GM18511 (cell line): Measurements from ENCODE around the gene PANX2.
"Not testable (repeated sequence)": the region's sequence is repeated elsewhere in the genome, so short reads cannot be mapped to it uniquely, and the experiment has no call there.

Experiments used
- ATAC-seq: cut with Tn5 transposase; IDR thresholded peaks from one replicate; pipeline ENCODE4 v1.9.1; 2021; ENCODE audit warnings: mild to moderate bottlenecking, moderate library complexity; ENCODE audit not compliant: unreplicated experiment

Gene PANX2

DNA sequence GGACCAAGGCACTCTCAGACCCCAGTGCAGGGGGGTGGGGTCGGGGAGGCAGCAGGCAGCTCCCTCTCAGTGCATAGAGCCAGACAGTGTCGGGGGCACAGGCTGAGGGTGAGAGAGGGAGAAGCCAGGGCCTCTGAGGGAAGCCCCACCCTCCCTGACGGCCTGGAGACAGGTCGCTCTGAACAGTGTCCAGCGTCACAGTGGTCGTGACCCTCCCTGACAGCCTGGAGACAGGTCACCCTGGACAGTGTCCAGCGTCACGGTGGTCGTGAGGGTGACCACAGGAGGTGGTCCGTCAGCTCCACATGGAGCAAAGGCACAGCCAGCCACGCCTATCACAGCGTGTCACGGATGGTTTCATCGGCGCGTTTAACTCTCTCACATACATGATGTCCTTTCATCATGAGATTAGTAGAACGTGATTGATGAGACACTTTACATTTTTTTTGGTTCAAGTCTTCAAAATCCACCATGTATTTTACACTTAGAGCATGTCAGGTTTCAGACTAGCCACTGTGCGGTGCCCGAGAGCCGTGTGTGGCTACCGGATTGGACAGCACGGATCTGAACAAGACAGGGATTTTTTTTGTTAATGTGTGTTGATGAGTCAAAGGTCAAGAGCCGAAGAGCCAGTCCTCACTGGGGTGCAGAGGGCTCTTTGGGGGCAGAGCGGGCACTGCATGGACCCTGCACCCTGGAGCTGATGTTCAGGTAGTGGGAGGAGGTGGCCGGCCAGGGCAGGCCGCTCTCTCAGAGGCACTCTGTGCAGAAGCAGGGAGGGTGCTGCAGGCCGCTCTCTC is 23.9 kb upstream of the PANX2 start:
- ATAC-seq: no peak

DNA sequence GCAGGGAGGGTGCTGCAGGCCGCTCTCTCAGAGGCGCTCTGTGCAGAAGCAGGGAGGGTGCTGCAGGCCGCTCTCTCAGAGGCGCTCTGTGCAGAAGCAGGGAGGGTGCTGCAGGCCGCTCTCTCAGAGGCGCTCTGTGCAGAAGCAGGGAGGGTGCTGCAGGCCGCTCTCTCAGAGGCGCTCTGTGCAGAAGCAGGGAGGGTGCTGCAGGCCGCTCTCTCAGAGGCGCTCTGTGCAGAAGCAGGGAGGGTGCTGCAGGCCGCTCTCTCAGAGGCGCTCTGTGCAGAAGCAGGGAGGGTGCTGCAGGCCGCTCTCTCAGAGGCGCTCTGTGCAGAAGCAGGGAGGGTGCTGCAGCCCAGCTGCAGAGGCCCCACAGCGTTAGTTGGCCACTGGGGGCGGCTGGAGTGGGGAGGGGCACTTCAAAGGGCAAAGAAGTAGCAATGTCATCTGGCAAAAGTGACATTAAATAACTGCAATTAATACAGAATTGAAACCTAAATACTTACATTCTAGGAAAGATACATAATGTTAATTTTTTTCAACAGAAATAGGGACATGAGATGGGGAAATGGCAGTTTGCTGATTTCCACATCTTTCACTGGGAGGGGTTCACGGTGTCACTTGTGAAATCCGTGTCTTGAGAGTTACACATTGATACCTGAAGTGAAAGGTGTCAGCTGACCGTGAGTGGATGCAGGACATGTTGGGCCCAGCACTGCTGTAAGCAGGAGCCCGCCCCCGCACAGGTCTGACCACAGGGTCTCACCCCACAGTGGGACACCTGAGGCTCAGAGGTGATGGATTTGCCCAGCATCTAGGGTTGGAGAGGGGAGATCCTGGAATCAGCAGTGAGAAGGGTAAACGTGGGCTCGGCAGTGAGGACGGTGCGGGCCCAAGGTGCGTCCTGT is 23.0 kb upstream of the PANX2 start:
- not testable (repeated sequence) for ATAC-seq

DNA sequence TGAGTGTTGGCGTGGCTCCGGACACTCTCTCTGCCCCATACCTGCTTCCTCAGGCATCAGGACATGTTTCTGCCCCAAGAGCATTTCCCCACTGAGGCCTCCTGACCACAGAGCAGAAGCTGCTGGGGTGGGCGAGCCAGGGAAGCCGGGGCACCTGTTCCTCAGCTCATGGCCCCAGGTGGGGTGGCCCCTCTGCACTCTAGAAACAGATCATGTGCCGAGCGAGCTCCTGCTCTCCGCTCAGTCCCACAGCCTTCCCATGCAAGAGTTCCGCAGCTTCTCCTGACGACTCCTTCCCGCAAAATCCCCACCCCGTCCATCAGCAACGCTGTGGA is 22.4 kb upstream of the PANX2 start:
- no peak for ATAC-seq

DNA sequence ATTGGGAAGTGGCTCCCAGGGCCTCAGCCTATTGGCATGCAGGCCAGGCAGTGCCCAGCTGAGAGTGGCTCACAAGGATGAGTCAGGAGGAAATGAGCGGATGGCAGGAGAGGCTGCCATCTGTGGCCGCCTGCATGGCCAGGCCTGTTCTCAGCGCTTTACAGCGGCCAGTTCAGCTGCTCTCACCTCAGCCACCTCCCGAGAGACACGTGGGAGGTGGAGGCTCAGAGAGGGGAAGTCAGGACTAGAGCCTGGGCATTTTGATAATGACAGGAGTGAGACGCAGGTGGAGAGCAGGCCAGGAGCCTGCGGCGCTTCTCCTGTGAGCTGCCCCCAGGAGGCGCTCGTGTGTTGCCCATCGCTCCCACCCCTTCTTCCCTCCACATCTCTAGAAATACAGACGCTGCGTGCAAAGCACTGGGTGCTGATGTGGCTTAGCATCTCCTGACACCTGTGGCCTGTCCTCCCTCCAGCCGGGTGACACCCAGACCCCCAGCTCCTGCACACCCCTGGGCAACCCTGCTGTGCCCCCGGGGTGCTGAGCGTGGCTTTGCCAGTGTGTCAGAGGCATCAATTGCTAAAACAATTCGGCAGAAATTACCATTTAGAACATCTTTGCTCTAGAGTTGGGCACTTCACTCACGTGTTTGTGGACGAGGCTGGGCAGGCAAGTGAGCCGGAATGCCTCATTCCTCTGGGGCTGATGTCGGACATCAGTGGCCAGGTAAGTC is 21.4 kb upstream of the PANX2 start:
- no peak for ATAC-seq

DNA sequence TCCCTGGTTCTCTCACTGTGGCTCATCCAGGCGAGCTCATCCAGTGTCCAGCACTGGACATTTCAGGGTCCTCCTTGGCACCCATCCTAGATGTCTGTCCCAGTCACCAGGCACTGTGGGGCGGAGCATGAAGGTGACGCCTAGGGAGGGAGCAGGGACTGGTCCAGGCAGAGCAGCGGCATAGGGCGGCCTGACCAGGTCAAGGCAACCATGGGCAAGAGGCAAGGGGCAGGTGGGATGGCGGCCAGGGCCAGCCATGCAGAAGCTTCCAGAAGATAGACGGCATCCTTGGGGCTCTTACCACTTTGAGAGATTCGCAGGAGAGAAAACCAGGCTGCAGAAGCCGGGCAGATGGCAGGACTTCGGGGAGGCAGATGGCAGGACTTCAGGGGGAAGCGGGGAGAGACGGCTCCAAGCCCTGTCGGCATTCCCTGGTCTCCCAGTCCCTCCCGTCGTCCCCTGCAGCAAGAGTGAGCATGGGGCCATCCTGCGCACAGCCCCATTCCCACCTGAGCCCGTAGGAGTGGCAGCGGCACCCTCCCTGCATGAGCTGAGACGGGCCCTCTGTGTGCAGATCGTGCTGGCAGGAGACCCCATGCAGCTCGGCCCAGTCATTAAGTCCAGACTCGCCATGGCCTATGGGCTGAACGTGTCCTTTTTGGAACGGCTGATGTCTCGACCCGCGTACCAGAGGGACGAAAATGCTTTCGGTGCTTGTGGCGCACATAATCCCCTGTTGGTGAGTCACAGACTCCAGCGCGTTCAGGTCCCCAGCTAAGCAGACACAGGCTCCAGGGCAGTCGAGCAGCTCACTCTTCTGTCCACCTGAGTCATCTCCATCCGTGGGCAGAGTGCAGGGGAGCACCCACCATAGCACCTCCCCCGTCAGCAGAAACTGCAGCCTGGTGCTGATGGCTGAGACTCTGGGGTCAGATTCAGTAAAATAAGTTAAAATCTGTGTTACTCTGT is 20.1 kb upstream of the PANX2 start:
- no peak for ATAC-seq

DNA sequence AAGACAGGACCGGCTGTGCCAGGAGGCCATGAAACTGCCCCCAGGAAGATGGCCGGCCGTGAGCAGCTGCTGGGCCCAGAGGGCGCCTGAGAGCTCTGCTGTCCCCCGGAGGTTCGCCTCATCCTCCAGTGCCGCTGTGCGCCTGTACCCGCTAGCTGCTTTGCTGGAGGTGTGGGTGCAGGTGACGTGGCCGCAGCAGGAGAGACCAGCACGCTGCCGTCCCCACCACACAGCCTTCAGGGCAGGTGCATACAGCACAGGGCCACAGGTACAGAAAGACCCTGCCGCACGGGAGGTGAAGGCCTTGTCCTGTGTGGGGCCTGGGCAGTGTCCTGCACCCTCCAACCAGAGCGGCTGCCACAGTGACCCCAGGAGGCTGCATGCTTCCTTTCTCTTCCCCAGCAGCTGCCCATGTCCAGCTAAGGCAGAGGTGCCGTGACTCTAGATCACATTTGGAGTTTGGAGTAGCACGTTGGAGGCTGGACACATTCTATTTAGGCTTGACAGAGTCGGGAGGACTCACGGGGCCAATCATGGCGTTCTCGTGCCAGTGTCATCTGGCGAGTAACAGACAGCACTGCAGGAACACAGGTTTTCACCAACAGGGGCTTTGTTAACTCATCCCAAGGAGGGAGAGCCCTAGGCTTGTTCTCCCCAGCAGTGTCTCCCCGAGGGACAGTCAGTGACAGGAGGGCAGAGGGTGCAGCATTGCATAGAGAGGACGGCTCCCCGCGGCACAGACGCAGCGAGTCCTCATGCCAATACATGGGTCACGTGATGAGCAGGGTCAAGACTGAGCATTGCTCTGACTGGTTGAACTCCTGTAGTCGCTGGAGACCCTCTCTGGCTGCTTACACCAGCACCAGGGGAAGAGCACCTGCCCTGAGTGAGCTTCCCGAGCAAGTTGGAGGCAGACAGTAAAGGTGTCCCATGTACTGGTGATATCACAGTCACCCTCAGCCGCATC is 18.7 kb upstream of the PANX2 start:
- ATAC-seq: no peak

DNA sequence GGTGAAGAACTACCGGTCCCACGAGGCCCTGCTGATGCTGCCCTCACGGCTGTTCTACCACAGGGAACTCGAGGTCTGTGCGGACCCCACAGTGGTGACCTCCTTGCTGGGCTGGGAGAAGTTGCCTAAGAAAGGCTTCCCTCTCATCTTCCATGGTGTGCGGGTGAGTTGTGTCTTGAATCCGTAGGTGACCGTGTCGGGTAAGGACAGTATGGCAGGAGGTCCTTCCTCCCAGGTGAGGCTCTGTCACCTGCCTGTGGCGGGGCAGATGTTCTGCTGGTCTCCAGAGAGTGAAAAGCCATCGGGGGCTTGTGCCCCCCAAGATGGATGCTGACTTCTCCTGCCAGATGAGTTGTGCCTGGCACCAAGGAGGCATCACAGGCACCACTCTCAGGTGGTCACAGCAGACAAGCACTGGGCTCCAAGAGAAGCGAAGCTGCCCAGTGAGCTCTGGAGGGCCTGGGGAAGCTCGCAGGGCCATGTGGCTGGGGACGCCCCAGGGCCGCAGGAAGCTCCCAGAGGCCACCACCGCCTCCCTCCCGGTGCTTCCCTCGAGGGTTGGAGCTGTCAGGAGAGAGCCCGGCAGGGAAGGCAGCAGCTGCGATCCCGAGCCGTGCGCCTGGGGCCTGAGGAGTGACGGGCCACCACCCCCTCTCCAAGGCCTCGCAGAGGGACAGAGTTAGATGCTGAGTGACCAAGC is 17.3 kb upstream of the PANX2 start:
- no peak for ATAC-seq

DNA sequence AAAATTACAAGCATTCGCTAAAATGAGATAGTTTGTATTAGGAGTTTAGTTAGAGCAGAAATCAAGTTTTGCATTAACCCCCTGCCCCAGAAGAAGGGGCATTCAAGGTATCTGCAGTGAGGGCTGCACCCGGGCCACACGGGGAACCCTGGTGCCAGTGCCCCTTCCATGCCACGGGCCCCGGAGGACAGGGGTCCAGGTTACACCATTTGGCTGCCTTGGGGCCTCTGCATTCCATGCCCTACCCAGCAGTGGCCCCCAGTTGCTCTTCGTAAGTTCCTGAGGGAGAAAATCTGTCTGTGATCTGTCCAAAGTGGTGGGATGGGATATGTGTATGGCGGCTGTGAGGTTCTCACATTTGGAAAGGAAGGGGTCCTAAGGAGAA is 16.8 kb upstream of the PANX2 start:
- no peak for ATAC-seq

DNA sequence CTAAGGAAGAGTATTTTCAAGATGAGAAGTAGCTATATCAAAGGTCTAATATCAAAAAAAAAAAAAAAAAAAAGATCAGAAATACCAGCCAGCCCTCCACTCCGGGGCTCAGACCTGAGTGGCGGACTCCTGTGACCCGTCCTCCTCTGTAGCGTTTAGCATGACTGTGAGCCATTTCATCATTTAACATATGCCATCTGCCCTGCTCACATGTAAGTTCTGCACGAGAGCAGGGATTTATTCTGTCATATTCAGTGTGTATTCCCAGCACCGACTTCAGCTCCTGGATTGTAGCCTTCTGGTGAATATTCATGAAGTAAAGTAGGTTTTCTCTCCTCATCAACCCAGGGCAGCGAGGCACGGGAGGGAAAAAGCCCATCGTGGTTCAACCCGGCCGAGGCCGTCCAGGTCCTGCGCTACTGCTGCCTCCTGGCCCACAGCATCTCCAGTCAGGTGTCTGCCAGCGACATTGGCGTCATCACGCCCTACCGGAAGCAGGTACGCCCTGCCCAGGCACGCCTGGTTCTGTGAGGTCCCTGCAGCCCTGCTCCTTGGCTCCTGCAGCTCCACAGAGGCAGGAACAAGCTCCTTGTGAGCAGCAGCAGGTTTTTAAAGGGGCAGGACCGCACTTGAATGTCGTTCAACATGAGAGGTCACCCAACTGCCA is 12.7 kb upstream of the PANX2 start:
- ATAC-seq: no peak

DNA sequence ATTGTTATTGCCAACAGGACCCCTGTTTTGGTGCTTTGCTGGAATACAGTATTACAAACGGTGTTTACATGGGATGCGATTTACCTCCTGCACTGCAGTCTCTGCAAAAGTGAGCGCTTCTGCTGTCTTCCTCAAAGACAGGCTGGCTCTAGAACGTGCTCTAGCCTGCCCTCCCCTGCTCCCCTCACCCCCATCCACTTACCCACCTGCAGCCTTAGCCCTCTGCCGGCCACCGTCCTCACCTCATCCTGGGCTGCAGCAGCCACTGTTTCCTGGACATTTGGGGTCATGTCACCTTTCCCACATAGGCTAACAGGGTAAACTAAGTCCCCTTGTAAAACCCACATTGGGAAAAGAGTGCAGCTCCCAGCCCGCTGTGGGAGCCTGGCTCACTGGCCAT is 9.6 kb upstream of the PANX2 start:
- ATAC-seq: no peak

DNA sequence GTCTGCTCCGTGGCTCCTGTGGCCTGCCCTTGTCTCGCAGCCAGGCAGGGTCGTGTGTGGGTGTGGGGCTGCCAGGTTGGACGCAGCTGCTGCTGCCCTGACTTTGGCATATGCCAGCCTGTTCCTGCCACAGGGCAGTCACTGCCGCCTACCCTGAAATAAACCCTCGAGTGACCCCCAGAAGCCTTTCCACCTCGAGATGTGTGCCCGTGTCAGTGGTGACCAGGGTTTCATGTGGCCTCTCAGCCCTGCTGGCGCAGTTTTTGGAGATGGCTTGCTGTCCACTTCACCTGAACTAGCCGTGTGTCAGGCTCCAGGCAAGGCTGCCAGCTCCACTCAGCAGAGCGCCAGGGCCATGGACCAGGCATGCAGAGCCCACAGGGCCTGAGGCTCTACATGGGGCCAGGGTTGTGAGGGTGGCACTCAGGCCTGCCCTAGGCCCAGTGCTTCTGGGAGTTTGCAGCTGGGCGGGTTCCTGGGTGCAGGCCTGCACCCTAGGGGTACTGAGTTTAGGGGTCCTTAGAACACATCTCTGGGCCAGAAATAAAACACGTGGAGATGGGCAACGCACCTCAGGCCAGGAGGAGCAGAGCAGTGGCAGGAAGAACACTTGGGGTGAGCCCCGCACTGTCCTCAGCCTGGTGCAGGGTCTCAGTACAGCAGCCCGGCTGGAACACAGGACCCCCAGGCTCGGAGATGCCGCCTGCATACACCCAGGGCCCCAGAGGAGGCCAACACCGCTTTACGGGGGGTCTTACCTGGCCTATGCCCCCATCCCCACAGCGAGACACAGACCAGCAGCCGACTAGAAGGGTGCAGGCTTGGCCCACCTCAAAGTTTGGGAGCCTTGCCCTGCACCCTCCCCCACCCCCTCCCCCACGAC is 8.8 kb upstream of the PANX2 start:
- no peak for ATAC-seq

DNA sequence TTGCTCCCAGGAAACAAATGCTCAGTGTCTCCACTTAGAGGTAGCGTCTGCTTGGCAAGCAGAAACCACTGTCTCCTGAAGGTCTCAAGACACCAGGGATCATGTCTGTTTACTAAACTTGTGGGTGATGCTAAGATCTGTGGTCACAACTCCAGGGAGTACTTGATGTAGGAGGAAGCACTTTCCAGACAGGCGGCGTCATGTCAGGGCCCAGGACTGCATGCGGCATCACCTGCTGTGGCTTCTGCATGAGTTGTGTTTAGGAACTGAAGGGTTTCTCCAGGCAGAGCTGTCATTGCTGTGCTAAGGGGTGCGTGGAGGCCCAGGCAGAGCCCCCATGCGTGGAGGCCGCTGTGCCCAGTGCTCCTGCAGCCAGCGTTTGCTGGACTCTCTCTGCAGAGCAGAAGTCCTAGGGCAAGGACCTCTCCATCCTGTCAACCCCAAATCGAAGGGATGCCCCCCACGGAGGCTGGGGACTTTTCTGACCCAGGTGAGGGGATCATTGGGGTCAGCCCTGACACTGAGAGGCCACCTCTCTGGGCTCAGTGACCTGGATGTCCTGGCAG is 8.1 kb upstream of the PANX2 start:
- no peak for ATAC-seq

DNA sequence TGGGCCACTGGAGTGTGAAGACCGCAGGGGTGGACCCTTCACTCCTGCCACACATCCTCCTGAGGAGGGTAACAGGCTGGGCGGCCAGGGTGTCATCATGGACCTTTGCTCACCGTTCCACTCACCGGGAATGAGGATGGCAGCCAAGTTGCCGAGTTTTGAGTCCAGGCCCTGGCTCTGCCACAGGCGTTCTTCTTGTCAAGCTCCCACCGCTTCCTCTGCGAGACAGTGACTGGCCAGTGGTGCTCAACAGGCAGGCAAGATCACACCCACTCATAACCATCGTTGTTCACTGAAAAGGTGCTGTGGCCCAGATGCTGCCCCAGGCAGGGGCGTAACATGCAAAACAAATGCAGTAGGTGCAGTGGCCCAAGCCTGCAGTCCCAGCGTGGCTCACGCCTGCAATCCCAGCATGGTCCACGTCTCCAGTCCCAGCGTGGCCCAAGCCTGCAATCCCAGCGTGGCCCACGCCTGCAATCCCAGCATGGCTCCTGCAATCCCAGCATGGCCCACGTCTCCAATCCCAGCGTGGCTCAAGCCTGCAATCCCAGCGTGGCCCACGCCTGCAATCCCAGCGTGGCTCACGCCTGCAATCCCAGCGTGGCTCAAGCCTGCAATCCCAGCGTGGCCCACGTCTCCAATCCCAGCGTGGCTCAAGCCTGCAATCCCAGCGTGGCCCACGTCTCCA is 5.0 kb upstream of the PANX2 start:
- ATAC-seq: no peak

DNA sequence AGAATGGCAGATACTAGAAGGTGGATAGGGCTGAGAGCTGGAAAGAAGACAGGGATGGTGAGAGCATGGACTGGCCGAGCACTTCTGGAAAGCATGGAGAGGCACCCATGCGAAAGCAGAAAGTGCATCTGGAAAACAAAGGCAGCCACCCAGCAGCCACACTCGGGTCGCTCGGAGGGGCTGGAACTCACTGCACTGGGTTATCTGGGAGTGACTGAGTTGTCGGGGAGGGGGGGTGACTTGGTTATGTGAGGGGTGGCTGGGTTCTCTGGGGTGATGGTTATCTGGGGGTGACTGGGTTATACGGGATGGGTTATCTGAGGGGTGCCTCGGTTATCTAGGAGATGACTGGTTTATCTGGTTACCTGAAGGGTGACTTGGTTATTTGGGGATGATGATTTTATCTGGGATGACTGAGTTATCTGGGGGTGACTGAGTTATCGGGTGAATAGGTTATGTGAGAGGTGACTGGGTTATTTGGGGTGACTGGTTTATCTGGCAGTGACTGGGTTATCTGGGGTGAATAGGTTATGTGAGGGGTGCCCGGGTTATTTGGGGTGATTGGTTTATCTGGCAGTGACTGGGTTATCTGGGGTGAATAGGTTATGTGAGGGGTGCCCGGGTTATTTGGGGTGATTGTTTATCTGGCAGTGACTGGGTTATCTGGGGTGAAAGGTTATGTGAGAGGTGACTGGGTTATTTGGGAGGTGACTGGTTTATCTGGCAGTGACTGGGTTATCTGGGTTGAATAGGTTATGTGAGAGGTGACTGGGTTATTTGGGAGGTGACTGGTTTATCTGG is 2.6 kb upstream of the PANX2 start:
- ATAC-seq: no peak

DNA sequence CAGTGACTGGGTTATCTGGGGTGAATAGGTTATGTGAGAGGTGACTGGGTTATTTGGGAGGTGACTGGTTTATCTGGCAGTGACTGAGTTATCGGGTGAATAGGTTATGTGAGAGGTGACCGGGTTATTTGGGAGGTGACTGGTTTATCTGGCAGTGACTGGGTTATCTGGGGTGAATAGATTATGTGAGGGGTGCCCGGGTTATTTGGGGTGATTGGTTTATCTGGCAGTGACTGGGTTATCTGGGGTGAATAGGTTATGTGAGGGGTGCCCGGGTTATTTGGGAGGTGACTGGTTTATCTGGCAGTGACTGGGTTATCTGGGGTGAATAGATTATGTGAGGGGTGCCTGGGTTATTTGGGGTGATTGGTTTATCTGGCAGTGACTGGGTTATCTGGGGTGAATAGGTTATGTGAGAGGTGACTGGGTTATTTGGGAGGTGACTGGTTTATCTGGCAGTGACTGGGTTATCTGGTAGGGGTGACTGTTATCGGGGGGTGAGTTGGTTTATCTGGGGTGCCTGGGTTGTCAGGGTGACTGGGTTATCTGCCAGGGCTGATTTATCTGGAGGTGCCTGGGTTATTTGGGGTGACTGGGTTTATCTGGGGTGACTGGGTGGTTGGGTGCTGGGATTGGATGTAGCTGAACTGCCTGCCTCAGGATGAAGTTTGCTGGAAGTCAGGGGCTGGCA is 1.9 kb upstream of the PANX2 start:
- ATAC-seq: not testable (repeated sequence)
